Body of pancreas (tissue), 4 donors: ENCODE data around the gene CIB2. TPM values are rescaled to one million over a fixed set of nuclear protein-coding genes. Genes with fewer than 3 reads are reported as not detected.

ENCODE experiments used
- ATAC-seq: fragments of 150-250 bp; one replicate; pipeline ENCODE4 v1.9.1; 2016
- DNase-seq, 4 donors: peaks; one replicate each; pipeline ENCODE4 v3.0.0-alpha.2; 2019
- H3K27ac ChIP-seq, 4 donors: fragments of 200-600 bp; sonication (generic); 1 replicate in 3 of 4; 2 replicates in 1 of 4; pipeline versions ENCODE4 v1.5.1 to v1.6.1; 2016 to 2019; ENCODE audit warnings: mild to moderate bottlenecking in 1 of 4, mixed read lengths in 1 of 4, moderate library complexity in 1 of 4
- H3K27me3 ChIP-seq, 2 donors: fragments of 200-600 bp; sonication (generic); one replicate each; pipeline ENCODE4 v1.6.0; 2016; ENCODE audit warnings: mild to moderate bottlenecking in 1 of 2
- H3K36me3 ChIP-seq, 2 donors: fragments of 200-600 bp; sonication (generic); replicated peaks in 1 of 2; 2 replicates each; pipeline ENCODE4 v1.5.1; 2016; ENCODE audit warnings: low read depth in 2 of 2; ENCODE audit not compliant: insufficient read depth in 1 of 2
- H3K4me1 ChIP-seq: fragments of 200-600 bp; sonication (generic); one replicate; pipeline ENCODE4 v1.6.0; 2016
- H3K4me3 ChIP-seq, 2 donors: fragments of 200-600 bp; sonication (generic); 1 replicate in 1 of 2; 2 replicates in 1 of 2; pipeline ENCODE4 v1.5.1; 2016 to 2019
- H3K9me3 ChIP-seq, 3 donors: fragments of 200-600 bp; sonication (generic); 1 replicate in 2 of 3; 2 replicates in 1 of 3; pipeline ENCODE4 v1.5.1; 2016
- CTCF ChIP-seq, 7 experiments: fragments of 450-650 bp in 4 of 7; fragments of 200-600 bp in 3 of 7; sonication (generic) in 3 of 7; IDR thresholded peaks; one replicate each; pipeline ENCODE4 v1.5.1; 2016 to 2019; ENCODE audit warnings: antibody characterized with exemption in 7 of 7
- POLR2A ChIP-seq, 3 donors: fragments of 450-650 bp; IDR thresholded peaks; one replicate each; pipeline ENCODE4 v1.6.1; 2016; ENCODE audit warnings: antibody characterized with exemption in 3 of 3, mild to moderate bottlenecking in 2 of 3
- WGBS, 2 donors: methylation state at CpG; one replicate each; pipeline ENCODE4 v1.1.5; 2017; 5-methylcytosine and 5-hydroxymethylcytosine counted together
- intact Hi-C: fragments of 100-400 bp; cut with DNase I; formaldehyde crosslinking; loops from one replicate; pipeline ENCODE4 v1.15.1; 2023
- total RNA-seq, 2 donors: library from RNA; depleted of rRNA; stranded (reverse); fragments of >200 nt; gene quantifications; one replicate each; pipeline ENCODE4 v1.1.0, GENCODE V29; 2016

The CIB2 gene
- total RNA-seq, 2 donors from 2014 or later, result 3.4 to 6.9 TPM

- Histone ChIP-seq H3K27me3 (no peaks in the 10 kb centered on the region), H3K27ac (no peak overlapping the region), H3K9me3 (no peaks in the 10 kb centered on the region), H3K4me3 (no peak overlapping the region), H3K36me3 (peaks cover 7 to 20% of the 10 kb centered on the region in 2 donors), H3K4me1 (no peaks in the 10 kb centered on the region)
- ATAC-seq, result no peak
- intact Hi-C loops, result no loop called here
- peak in 2 of 4 donors; percentile 7 to 25 for DNase-seq
- 77 to 87% methylated on average over 17 of the region's 17 CpGs for WGBS, 2 donors
- TF ChIP-seq CTCF (IDR thresholded peaks at IDR 0.05) (no peak), POLR2A (IDR thresholded peaks at IDR 0.05) (no peak)
Observed at GRCh38 chr15:78170848-78171773, 39.9 kb upstream of the CIB2 start.

GRCh38 chr15:78168608-78169007 is 37.4 kb upstream of the CIB2 start:
- intact Hi-C loops, result no loop called here
- WGBS, 2 donors, result 81 to 93% methylated on average over 5 of the region's 5 CpGs

GRCh38 chr15:78167227-78167888 is 36.1 kb upstream of the CIB2 start:
- WGBS, 2 donors, result 87 to 94% methylated on average over 10 of the region's 10 CpGs
- ATAC-seq, result no peak
- no peak overlapping the region for H3K27ac ChIP-seq
- H3K36me3 ChIP-seq, result peaks cover 12 to 30% of the 10 kb centered on the region in 2 donors
- H3K4me1 ChIP-seq, result no peaks in the 10 kb centered on the region
- no peaks in the 10 kb centered on the region for H3K27me3 ChIP-seq
- intact Hi-C loops, result no loop called here
- no peak overlapping the region for H3K4me3 ChIP-seq
- no peak for TF ChIP-seq CTCF (IDR thresholded peaks at IDR 0.05)
- TF ChIP-seq POLR2A (IDR thresholded peaks at IDR 0.05), result no peak
- no peak for DNase-seq
- no peaks in the 10 kb centered on the region for H3K9me3 ChIP-seq

More at GRCh38 chr15:78168608-78169007, 37.4 kb upstream of the CIB2 start:
- H3K27ac ChIP-seq, result no peak overlapping the region
- DNase-seq (no peak), ATAC-seq (no peak)
- no peaks in the 10 kb centered on the region for H3K27me3 ChIP-seq
- peaks cover 12 to 30% of the 10 kb centered on the region in 2 donors for H3K36me3 ChIP-seq
- H3K9me3 ChIP-seq, result no peaks in the 10 kb centered on the region
- H3K4me1 ChIP-seq, result no peaks in the 10 kb centered on the region
- TF ChIP-seq POLR2A (IDR thresholded peaks at IDR 0.05) (no peak), CTCF (IDR thresholded peaks at IDR 0.05) (no peak)
- H3K4me3 ChIP-seq, result no peak overlapping the region

- intact Hi-C loops, result no loop called here
Observed at GRCh38 chr15:78164010-78164409, 32.8 kb upstream of the CIB2 start.

More at GRCh38 chr15:78164010-78164409, 32.8 kb upstream of the CIB2 start:
- H3K9me3 ChIP-seq, result no peaks in the 10 kb centered on the region
- DNase-seq (no peak), ATAC-seq (no peak)
- H3K27ac ChIP-seq, result no peak overlapping the region
- peaks cover 34 to 42% of the 10 kb centered on the region in 2 donors for H3K36me3 ChIP-seq
- H3K4me1 ChIP-seq, result no peaks in the 10 kb centered on the region
- H3K27me3 ChIP-seq, result no peaks in the 10 kb centered on the region
- H3K4me3 ChIP-seq, result no peak overlapping the region
- TF ChIP-seq POLR2A (IDR thresholded peaks at IDR 0.05) (no peak), CTCF (IDR thresholded peaks at IDR 0.05) (no peak)
- WGBS, 2 donors, result 92 to 95% methylated on average over 2 of the region's 2 CpGs
